Measurements from ENCODE around the gene RPS6KC1. TPM values are rescaled to one million over a fixed set of nuclear protein-coding genes. Genes with fewer than 3 reads are reported as not detected.

Gene RPS6KC1
- total and polyA plus RNA-seq, 2 donors (not counting 3 experiments of a cell fraction or from before 2014, with no cell fraction given): 5.1 to 18.6 TPM

GRCh38 chr1:213107613-213108012 lies 56.6 kb downstream of the RPS6KC1 start:
- TF ChIP-seq POLR2A (IDR thresholded peaks at IDR 0.05; ENCODE audit: low read depth, low read length) (no peak), CTCF (IDR thresholded peaks at IDR 0.05; ENCODE audit: extremely low read depth in 1 of 2, insufficient read depth in 1 of 2, low read depth in 1 of 2, low read length in 2 of 2) (no peak), MYC (IDR thresholded peaks at IDR 0.05; ENCODE audit: low read depth, low read length) (no peak), GATA2 (IDR thresholded peaks at IDR 0.05; ENCODE audit: insufficient read depth, insufficient read length, low read depth, low read length) (no peak), FOS (IDR thresholded peaks at IDR 0.05; ENCODE audit: borderline replicate concordance, insufficient read depth, low read length) (no peak), MAX (IDR thresholded peaks at IDR 0.05; ENCODE audit: insufficient read depth, insufficient read length) (no peak), EZH2 (IDR thresholded peaks at IDR 0.05; ENCODE audit: borderline replicate concordance, low read depth, low read length, severe bottlenecking) (no peak), POLR2AphosphoS5 (IDR thresholded peaks at IDR 0.05; ENCODE audit: insufficient read depth, low read depth, low read length) (no peak), JUN (IDR thresholded peaks at IDR 0.05; ENCODE audit: borderline replicate concordance, insufficient read depth, insufficient read length, low read depth) (no peak)
- Histone ChIP-seq H3K36me3 (ENCODE audit: control insufficient read depth in 2 of 2, extremely low read depth in 1 of 2, insufficient read depth in 2 of 2, low read length in 2 of 2) (no peaks in the 10 kb centered on the region), H3K4me1 (ENCODE audit: control insufficient read depth, extremely low read depth, insufficient read depth, low read length) (no peaks in the 10 kb centered on the region), H2AFZ (ENCODE audit: low read depth, low read length) (no peak overlapping the region), H3K9me3 (replicated peaks; ENCODE audit: control insufficient read depth, insufficient read depth, low read length) (no peaks in the 10 kb centered on the region), H3K79me2 (ENCODE audit: control insufficient read depth, insufficient read depth, low read length) (peaks cover 3% of the 10 kb centered on the region), H3K4me3 (replicated peaks in 1 of 3; ENCODE audit: insufficient read depth in 1 of 3, low read depth in 1 of 3, low read length in 3 of 3) (no peak overlapping the region), H4K20me1 (replicated peaks; ENCODE audit: control insufficient read depth, extremely low read depth, insufficient read depth, low read length) (no peaks in the 10 kb centered on the region), H3K27me3 (ENCODE audit: control insufficient read depth in 2 of 2, insufficient read depth in 2 of 2, low read length in 2 of 2) (no peaks in the 10 kb centered on the region), H3K9me1 (replicated peaks; ENCODE audit: control insufficient read depth, extremely low read depth, insufficient read depth, low read length) (no peaks in the 10 kb centered on the region), H3K4me2 (ENCODE audit: insufficient read depth, low read length) (no peak overlapping the region), H3K27ac (ENCODE audit: insufficient read depth, low read depth, low read length) (no peak overlapping the region), H3K9ac (replicated peaks; ENCODE audit: extremely low read depth, insufficient read depth, low read length) (no peak overlapping the region)
- dilution Hi-C loops (cut with MboI; ENCODE audit: extremely low pct_ligation_motif_present, low sequenced_read_pairs): no loop called here
- DNase-seq (ENCODE audit: low read depth, low spot score): no peak
- CTCF ChIA-PET: no interaction called here
- no TSS peak for BruUV-seq (replicated peaks)
- intact Hi-C loops (cut with micrococcal nuclease): no loop called here
- FAIRE-seq: no peak
- POLR2A ChIA-PET: no interaction called here

All from endothelial cell of umbilical vein (primary cell).